Skeletal muscle satellite cell (primary cell): ENCODE measurements around the gene ANK2.
"Not testable (repeated sequence)": the region's sequence is repeated elsewhere in the genome, so short reads cannot be mapped to it uniquely, and the experiment has no call there.

ENCODE experiments used
- H3K27me3 ChIP-seq: 2 replicates; pipeline ENCODE4 v1.7.0; 2013; ENCODE audit warnings: low read length; ENCODE audit not compliant: control insufficient read depth, insufficient read depth
- H3K36me3 ChIP-seq: 2 replicates; pipeline ENCODE4 v1.7.0; 2013; ENCODE audit warnings: mild to moderate bottlenecking, control low read depth, low read length; ENCODE audit not compliant: insufficient read depth
- H3K4me1 ChIP-seq: 2 replicates; pipeline ENCODE4 v1.7.0; 2013; ENCODE audit warnings: low read length; ENCODE audit not compliant: control insufficient read depth, insufficient read depth
- H3K4me2 ChIP-seq: 2 replicates; pipeline ENCODE4 v1.7.0; 2013; ENCODE audit warnings: mild to moderate bottlenecking, low read length
- H3K4me3 ChIP-seq: 2 replicates; pipeline ENCODE4 v1.7.0; 2013; ENCODE audit warnings: low read length
- H3K9ac ChIP-seq: 2 replicates; pipeline ENCODE4 v1.7.0; 2013; ENCODE audit warnings: mild to moderate bottlenecking, low read depth, low read length, moderate library complexity
- H3K9me3 ChIP-seq: replicated peaks from 2 replicates; pipeline ENCODE4 v1.7.0; 2013; ENCODE audit warnings: mild to moderate bottlenecking, control low read depth, low read length

The ANK2 gene

DNA sequence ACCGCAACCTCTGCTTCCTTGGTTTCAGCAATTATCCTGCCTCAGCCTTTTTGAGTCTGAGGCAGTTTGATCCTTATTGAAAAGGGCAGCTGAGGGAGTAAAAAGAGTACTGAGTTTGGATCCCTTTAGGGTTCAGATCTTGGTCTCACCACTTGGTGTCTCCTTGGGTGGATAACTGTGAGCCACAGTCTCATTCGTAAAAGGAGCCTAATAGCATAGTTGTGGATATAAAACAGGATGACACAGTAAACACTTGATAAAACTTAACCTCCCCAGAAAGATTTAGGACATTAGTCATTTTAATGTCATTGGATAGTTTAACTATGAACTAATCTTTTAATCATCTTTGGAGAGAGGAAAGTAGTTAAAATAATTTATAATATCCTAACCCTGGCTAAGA lies 173.0 kb downstream of the ANK2 start:
- Histone ChIP-seq H3K4me1 (peaks cover 16% of the 10 kb centered on the region), H3K4me2 (peak overlapping the region; percentile 47), H3K9me3 (no peaks in the 10 kb centered on the region), H3K9ac (peak overlapping the region; percentile 49), H3K36me3 (no peaks in the 10 kb centered on the region), H3K27me3 (no peaks in the 10 kb centered on the region), H3K4me3 (no peak overlapping the region)

DNA sequence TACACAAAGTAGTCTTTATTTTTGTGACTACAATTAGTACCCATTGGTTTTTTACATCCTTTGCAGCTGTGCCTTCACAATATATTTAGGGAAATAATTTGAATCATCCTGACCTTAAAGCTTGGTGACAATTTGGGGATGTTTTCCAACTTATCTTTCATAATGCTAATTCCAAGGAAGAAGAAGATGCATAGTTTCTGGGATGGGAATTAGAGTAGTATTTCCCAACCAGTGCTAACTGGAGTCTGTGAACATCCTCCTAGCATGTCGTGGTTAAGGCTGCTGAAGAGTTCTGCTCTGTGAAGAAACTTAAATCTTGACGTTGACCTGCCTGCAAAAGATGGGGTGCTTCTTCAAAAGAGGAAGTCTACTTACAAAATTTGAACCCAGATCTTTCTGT lies 173.5 kb downstream of the ANK2 start:
- peak overlapping the region; percentile 7 for H3K4me2 ChIP-seq
- H3K27me3 ChIP-seq = no peaks in the 10 kb centered on the region
- H3K36me3 ChIP-seq = no peaks in the 10 kb centered on the region
- no peak overlapping the region for H3K4me3 ChIP-seq
- H3K4me1 ChIP-seq = peaks cover 16% of the 10 kb centered on the region
- H3K9me3 ChIP-seq = no peaks in the 10 kb centered on the region
- no peak overlapping the region for H3K9ac ChIP-seq

DNA sequence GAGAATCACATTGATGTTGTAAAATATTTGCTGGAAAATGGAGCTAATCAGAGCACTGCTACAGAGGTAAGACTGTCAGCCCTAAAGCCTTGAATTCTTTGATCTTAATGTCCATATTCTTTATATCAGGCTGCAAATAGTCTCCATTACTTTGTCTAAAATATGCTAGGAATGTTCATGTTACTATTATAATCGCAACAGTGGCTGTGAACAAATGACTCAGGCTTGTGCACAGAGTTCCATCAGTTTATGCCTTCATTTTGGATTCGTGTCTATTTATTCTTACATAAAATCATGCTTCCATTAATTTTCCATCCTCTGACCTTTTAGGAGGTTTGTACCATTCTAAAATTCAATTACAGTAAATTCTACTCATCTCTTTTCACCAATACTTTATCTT lies 182.7 kb downstream of the ANK2 start:
- Histone ChIP-seq H3K36me3 (no peaks in the 10 kb centered on the region), H3K27me3 (no peaks in the 10 kb centered on the region), H3K4me3 (no peak overlapping the region), H3K4me2 (peak overlapping the region; percentile 54), H3K4me1 (peaks cover 11% of the 10 kb centered on the region), H3K9me3 (no peaks in the 10 kb centered on the region), H3K9ac (peak overlapping the region; percentile 16)

DNA sequence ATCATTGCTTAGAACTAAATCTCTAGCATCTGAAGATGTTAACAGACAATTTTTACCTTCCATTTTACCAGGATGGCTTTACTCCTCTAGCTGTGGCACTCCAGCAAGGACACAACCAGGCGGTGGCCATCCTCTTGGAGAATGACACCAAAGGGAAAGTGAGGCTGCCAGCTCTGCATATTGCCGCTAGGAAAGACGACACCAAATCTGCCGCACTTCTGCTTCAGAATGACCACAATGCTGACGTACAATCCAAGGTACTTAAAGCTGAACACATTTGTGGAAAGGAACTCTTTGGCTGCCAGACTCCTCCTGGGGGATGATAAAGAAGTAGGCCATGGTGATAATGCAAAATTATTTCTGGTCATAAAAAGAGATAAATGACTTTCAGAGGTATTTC lies 187.5 kb downstream of the ANK2 start:
- Histone ChIP-seq H3K9me3 (no peaks in the 10 kb centered on the region), H3K4me2 (no peak overlapping the region)

DNA sequence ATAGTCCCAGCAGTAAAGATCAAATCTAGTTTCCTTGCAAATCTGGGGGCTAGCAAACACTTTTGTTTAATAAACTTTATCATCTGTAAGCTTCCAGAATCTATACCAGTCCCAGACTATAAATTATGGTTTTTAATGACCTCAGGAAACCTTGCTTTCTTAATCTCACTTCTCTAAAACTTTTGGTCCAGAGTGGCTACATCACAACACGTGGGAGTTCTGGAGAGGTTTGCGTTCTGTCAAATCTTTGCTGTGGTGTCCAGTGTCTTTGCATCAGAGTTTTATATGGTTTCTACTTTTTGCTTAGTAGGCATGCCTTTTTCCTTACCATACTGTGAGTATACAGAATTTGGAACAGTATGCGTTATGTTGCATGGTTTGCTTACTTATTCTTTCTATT lies 193.9 kb downstream of the ANK2 start:
- H3K9ac ChIP-seq = no peak overlapping the region

More for the DNA sequence above, 187.5 kb downstream of the ANK2 start:
- Histone ChIP-seq H3K27me3 (no peaks in the 10 kb centered on the region), H3K9ac (no peak overlapping the region), H3K4me3 (no peak overlapping the region), H3K4me1 (peaks cover 10% of the 10 kb centered on the region), H3K36me3 (no peaks in the 10 kb centered on the region)

DNA sequence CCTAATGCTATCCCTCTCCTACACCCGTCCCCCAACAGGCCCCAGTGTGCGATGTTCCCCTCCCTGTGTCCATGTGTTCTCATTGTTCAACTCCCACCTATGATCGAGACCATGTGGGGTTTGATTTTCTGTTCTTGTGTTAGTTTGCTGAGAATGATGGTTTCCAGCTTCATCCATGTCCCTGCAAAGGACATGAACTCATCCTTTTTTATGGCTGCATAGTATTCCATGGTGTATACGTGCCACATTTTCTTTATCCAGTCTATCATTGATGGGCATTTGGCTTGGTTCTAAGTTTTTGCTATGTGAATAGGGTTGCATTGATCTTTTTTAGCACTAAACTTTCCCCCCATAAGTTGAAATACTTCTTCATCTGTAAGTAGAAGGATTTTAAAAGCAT lies 195.3 kb downstream of the ANK2 start:
- H3K4me2 ChIP-seq = not testable (repeated sequence)

More for the DNA sequence above, 193.9 kb downstream of the ANK2 start:
- no peak overlapping the region for H3K4me3 ChIP-seq
- no peaks in the 10 kb centered on the region for H3K4me1 ChIP-seq
- no peaks in the 10 kb centered on the region for H3K36me3 ChIP-seq
- H3K4me2 ChIP-seq = no peak overlapping the region
- H3K27me3 ChIP-seq = no peaks in the 10 kb centered on the region
- no peaks in the 10 kb centered on the region for H3K9me3 ChIP-seq

DNA sequence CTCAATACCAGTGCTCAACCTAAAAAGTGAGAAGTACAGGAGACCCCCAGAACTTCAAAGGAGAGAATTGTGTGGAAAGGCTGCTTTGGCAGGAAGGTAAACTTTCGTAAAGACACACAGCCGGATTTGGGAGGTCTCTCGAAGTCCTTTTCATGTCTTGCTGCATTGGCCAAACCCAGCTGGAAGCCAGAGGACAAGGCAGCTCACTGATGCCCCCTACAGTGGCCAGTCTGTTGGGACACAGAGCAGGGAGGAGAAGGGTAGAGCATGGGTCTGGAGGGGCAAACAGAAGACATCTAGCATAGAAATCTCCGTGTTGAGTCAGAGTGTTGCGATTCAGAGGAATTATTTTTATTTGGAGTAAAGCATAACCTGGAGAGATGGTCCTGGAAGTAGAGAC lies 198.9 kb downstream of the ANK2 start:
- H3K4me2 ChIP-seq = no peak overlapping the region
- no peaks in the 10 kb centered on the region for H3K9me3 ChIP-seq
- H3K9ac ChIP-seq = no peak overlapping the region
- no peaks in the 10 kb centered on the region for H3K36me3 ChIP-seq
- H3K4me1 ChIP-seq = no peaks in the 10 kb centered on the region
- H3K27me3 ChIP-seq = no peaks in the 10 kb centered on the region
- no peak overlapping the region for H3K4me3 ChIP-seq

More for the DNA sequence above, 195.3 kb downstream of the ANK2 start:
- not testable (repeated sequence) for H3K9me3 ChIP-seq, H3K9ac ChIP-seq, H3K36me3 ChIP-seq, H3K4me3 ChIP-seq, H3K4me1 ChIP-seq, H3K27me3 ChIP-seq

DNA sequence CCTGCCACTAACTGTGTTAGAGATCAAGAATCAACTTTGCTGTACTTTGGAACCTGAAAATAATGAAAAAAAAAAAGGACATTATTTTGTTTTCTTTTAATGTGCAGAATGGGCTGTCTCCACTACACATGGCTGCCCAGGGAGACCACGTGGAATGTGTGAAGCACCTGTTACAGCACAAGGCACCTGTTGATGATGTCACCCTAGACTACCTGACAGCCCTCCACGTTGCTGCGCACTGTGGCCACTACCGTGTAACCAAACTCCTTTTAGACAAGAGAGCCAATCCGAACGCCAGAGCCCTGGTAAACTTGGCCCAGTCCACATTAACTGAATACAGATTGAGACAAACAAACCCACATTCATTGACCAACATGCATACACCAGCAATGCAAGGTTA lies 206.2 kb downstream of the ANK2 start:
- H3K9ac ChIP-seq = no peak overlapping the region
- H3K36me3 ChIP-seq = no peaks in the 10 kb centered on the region
- no peaks in the 10 kb centered on the region for H3K9me3 ChIP-seq
- no peaks in the 10 kb centered on the region for H3K27me3 ChIP-seq
- H3K4me2 ChIP-seq = no peak overlapping the region
- no peak overlapping the region for H3K4me3 ChIP-seq
- H3K4me1 ChIP-seq = no peaks in the 10 kb centered on the region

DNA sequence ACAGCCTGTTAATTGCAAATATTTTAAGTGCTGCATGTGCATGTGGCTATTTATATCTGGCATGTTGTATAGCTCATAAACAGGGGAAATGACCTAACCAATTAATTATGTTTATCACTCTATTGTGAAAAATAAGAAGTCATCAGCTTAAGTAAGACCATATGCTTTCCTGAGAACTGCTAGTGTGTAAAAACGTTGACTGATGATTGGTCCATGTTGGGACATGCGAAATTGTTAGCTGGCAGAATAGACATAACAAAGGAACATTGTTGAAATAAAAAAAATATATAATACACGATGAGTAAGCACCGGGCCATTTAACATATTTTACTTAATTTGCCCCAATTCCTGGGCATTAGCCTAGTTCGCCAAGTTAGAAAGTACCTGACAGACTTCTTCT lies 207.5 kb downstream of the ANK2 start:
- no peak overlapping the region for H3K4me2 ChIP-seq
- no peak overlapping the region for H3K9ac ChIP-seq
- H3K27me3 ChIP-seq = no peaks in the 10 kb centered on the region
- H3K4me1 ChIP-seq = no peaks in the 10 kb centered on the region
- no peaks in the 10 kb centered on the region for H3K36me3 ChIP-seq
- no peaks in the 10 kb centered on the region for H3K9me3 ChIP-seq
- no peak overlapping the region for H3K4me3 ChIP-seq

DNA sequence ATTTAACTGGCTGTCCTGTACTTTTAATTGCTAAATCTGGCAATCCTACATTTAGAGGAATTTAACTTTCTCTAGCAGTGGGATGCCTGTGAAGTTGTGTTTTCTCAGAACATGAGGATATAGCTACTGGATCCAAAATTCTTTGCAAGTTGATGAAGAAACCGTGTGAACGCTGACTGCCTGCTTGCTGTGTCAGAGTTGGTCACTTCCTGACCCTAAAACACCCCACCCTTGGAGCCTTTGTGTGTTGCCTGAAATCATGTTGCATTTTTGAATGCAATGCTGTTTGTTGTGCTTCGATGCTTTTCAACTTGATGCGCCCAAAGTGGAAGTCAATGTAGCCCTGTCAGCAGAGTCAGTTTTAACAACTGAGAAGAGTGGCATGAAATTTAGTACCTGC lies 211.2 kb downstream of the ANK2 start:
- no peaks in the 10 kb centered on the region for H3K27me3 ChIP-seq
- no peaks in the 10 kb centered on the region for H3K36me3 ChIP-seq
- H3K9me3 ChIP-seq = no peaks in the 10 kb centered on the region
- H3K4me2 ChIP-seq = no peak overlapping the region
- H3K4me3 ChIP-seq = no peak overlapping the region
- H3K9ac ChIP-seq = no peak overlapping the region
- no peaks in the 10 kb centered on the region for H3K4me1 ChIP-seq

DNA sequence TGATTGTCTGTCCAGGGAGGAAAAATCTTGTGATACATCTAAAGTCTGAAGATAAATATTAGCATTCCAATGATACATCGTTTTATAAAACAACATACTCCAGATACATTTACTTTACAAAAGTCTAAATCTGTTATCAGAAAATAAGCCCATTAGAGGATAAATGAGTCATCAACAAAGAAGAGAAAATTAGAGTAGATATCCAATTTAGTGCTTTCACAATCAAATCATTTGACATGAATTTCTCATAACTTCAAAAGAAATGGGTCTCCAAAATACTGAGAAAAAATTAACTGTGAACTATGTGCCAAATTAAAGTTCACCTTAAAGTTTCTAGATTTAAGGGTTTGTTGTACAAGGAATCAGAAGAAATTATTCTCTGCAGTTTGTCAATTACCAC lies 213.8 kb downstream of the ANK2 start:
- no peaks in the 10 kb centered on the region for H3K36me3 ChIP-seq
- H3K9me3 ChIP-seq = no peaks in the 10 kb centered on the region
- H3K27me3 ChIP-seq = no peaks in the 10 kb centered on the region
- no peak overlapping the region for H3K4me2 ChIP-seq
- H3K9ac ChIP-seq = no peak overlapping the region
- H3K4me1 ChIP-seq = no peaks in the 10 kb centered on the region
- H3K4me3 ChIP-seq = no peak overlapping the region

DNA sequence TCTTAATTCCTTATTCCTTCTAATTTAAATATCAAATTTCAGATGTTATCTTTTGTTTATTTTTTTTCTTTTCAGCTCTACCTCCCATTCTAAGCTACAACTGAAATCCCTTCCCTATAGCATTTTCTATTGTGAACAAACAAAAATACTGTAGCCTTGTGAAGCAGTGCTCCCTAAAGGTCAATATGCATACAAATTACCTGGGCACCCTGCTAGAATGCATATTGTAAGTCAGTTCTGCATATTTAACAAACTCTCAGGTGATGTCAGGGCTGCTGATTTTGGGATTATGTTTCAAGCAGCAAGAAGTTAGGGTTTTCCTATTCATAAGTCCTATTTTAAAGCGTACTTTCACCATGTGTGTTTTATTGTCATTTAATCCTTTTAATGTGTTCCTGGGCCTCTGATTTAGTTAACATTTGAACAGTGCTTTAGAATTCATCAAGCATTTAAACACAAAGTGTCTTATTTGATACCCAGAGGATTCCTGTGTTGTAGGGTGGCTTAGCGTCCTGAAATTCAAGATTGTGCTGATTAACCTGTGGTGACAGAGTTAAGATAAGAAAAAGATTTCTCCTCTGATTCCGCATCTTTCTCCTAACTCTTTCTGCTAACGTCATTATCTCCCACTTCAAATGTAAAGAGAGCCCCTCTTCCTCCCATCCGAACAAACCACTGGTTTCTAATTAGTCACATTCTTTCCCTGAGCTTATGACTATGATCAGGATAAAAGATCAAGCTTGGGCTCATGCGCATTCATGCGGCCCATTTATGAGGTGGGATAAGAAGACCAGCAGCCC lies 221.3 kb downstream of the ANK2 start:
- no peak overlapping the region for H3K4me2 ChIP-seq
- no peaks in the 10 kb centered on the region for H3K4me1 ChIP-seq
- H3K4me3 ChIP-seq = no peak overlapping the region
- no peaks in the 10 kb centered on the region for H3K27me3 ChIP-seq
- H3K9me3 ChIP-seq = no peaks in the 10 kb centered on the region
- H3K36me3 ChIP-seq = no peaks in the 10 kb centered on the region
- no peak overlapping the region for H3K9ac ChIP-seq
